ENCODE measurements around the gene DBH. TPM values are rescaled to one million over a fixed set of nuclear protein-coding genes. Genes with fewer than 3 reads are reported as not detected.

The DBH gene
- total RNA-seq, 1 donor from 2014 or later: not detected

DNA sequence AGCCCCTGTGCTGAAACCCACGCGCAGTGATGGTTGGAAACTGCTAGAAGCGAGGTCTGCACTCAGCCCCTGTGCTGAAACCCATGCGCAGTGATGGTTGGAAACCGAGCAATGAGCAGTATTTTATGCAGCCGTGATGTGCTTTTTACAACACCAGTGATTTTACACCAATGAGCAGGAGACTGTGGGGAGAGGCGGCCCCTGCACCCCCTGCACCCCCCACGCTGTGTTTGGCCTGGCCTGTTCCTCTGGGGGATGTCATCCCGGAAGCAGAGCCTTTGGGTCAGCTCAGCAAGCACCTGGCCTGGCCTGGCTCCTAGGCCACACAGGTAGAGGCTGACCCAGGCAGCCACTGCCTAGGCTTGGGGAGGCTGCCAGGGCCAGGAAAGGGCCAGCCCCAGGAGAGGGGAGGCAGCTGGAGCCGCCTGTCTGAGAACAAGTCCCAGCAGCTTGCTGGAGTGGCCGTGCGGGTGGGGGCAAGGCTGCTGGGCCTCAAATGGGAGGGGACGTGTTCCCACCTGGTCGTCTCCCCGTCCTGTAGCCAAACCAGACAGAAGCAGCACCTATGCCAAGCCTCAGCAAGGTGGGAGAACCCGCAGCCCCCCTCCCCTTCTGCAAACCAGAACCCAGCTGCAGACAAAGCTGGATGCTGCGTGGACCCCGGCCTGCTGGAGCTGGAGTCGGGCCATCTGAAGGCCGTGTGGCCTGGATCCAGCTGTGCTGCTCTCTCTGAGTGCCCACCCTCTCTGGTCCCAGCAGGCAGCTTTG, 46.8 kb downstream of the DBH start:
- no peak for DNase-seq (ENCODE audit: low read depth)

DNA sequence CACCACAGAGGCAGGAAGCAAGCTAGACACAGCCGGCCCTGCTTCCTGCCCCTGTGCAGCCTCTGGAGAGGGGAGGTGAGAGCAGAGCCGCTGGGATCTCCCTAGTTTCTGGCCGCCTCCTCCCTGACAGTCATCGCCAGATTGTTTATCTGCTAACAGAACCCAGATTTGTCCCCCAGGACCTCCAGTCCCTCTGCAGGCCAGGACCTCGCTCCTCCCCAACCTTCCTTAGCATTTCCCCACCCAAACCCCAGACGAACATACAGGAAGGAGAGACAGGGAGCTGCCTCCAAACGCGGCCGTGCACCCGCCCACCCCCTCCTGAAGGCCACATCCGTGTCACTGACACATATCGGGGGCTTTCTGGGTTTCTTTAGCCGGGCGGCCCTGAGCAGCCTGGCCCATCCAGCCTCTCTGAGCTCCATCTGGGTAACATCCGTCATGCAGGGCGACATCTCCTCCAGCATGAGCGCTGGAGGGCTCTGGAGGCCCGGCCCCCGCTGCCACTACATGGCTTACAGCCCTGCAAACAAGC, 47.5 kb downstream of the DBH start:
- Histone ChIP-seq H3K9me3 (ENCODE audit: insufficient read depth, low read depth, low read length) (no peaks in the 10 kb centered on the region), H3K9ac (ENCODE audit: low read length) (no peak overlapping the region), H3K4me3 (ENCODE audit: insufficient read depth, low read depth, low read length) (no peak overlapping the region), H3K27ac (ENCODE audit: low read depth, low read length) (no peak overlapping the region), H3K27me3 (ENCODE audit: insufficient read depth, low read length) (no peaks in the 10 kb centered on the region), H3K36me3 (ENCODE audit: insufficient read depth, low read length) (no peaks in the 10 kb centered on the region), H3K4me2 (ENCODE audit: low read length) (peak overlapping the region; percentile 17), H2AFZ (ENCODE audit: low read depth, low read length) (peak overlapping the region; percentile 30), H3K4me1 (ENCODE audit: insufficient read depth, low read length) (peaks cover 13% of the 10 kb centered on the region), H4K20me1 (ENCODE audit: insufficient read depth, low read length) (no peaks in the 10 kb centered on the region), H3K79me2 (ENCODE audit: insufficient read depth, low read length) (no peaks in the 10 kb centered on the region)
- peaks cover 2% of the 10 kb centered on the region for H3K4me1 Mint-ChIP-seq (ENCODE audit: low read depth, unreplicated experiment)
- peak overlapping the region; percentile 18 for H3K27ac Mint-ChIP-seq (ENCODE audit: unreplicated experiment)
- FAIRE-seq (no peak), DNase-seq (ENCODE audit: low read depth) (no peak)
- no peaks in the 10 kb centered on the region for H3K9me3 Mint-ChIP-seq (ENCODE audit: unreplicated experiment)
- peaks cover 21% of the 10 kb centered on the region for H3K27me3 Mint-ChIP-seq (ENCODE audit: low read depth, unreplicated experiment)
- H3K4me3 Mint-ChIP-seq (ENCODE audit: unreplicated experiment): no peak overlapping the region
- H3K36me3 Mint-ChIP-seq (ENCODE audit: low read depth, unreplicated experiment): no peaks in the 10 kb centered on the region
- no peak for TF ChIP-seq EZH2 (IDR thresholded peaks at IDR 0.05; ENCODE audit: insufficient read depth, low read length)
- TF ChIP-seq, protein P1, sequence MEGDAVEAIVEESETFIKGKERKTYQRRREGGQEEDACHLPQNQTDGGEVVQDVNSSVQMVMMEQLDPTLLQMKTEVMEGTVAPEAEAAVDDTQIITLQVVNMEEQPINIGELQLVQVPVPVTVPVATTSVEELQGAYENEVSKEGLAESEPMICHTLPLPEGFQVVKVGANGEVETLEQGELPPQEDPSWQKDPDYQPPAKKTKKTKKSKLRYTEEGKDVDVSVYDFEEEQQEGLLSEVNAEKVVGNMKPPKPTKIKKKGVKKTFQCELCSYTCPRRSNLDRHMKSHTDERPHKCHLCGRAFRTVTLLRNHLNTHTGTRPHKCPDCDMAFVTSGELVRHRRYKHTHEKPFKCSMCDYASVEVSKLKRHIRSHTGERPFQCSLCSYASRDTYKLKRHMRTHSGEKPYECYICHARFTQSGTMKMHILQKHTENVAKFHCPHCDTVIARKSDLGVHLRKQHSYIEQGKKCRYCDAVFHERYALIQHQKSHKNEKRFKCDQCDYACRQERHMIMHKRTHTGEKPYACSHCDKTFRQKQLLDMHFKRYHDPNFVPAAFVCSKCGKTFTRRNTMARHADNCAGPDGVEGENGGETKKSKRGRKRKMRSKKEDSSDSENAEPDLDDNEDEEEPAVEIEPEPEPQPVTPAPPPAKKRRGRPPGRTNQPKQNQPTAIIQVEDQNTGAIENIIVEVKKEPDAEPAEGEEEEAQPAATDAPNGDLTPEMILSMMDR (IDR thresholded peaks at IDR 0.05; ENCODE audit: insufficient read depth, low read depth, low read length): no peak

More for the DNA sequence above, 46.8 kb downstream of the DBH start:
- TF ChIP-seq EZH2 (IDR thresholded peaks at IDR 0.05; ENCODE audit: insufficient read depth, low read length): no peak
- TF ChIP-seq, protein P1 (IDR thresholded peaks at IDR 0.05; ENCODE audit: insufficient read depth, low read depth, low read length): no peak
- Mint-ChIP-seq H3K4me3 (ENCODE audit: unreplicated experiment) (no peak overlapping the region), H3K27me3 (ENCODE audit: low read depth, unreplicated experiment) (peaks cover 20% of the 10 kb centered on the region), H3K9me3 (ENCODE audit: unreplicated experiment) (no peaks in the 10 kb centered on the region), H3K36me3 (ENCODE audit: low read depth, unreplicated experiment) (no peaks in the 10 kb centered on the region), H3K4me1 (ENCODE audit: low read depth, unreplicated experiment) (peaks cover 2% of the 10 kb centered on the region), H3K27ac (ENCODE audit: unreplicated experiment) (peak overlapping the region; percentile 18)
- H3K27me3 ChIP-seq (ENCODE audit: insufficient read depth, low read length): no peaks in the 10 kb centered on the region
- peaks cover 13% of the 10 kb centered on the region for H3K4me1 ChIP-seq (ENCODE audit: insufficient read depth, low read length)
- H2AFZ ChIP-seq (ENCODE audit: low read depth, low read length): peak overlapping the region; percentile 30
- FAIRE-seq: no peak
- H3K4me2 ChIP-seq (ENCODE audit: low read length): peak overlapping the region; percentile 17
- H3K9me3 ChIP-seq (ENCODE audit: insufficient read depth, low read depth, low read length): no peaks in the 10 kb centered on the region
- H3K4me3 ChIP-seq (ENCODE audit: insufficient read depth, low read depth, low read length): no peak overlapping the region
- H3K9ac ChIP-seq (ENCODE audit: low read length): no peak overlapping the region
- no peaks in the 10 kb centered on the region for H3K79me2 ChIP-seq (ENCODE audit: insufficient read depth, low read length)
- no peak overlapping the region for H3K27ac ChIP-seq (ENCODE audit: low read depth, low read length)
- no peaks in the 10 kb centered on the region for H3K36me3 ChIP-seq (ENCODE audit: insufficient read depth, low read length)
- H4K20me1 ChIP-seq (ENCODE audit: insufficient read depth, low read length): no peaks in the 10 kb centered on the region

All from astrocyte (in vitro differentiated cells and primary cell).